GM18867 (cell line): ENCODE data around the gene ZNF664.

Experiments used
- ATAC-seq: cut with Tn5 transposase; IDR thresholded peaks from one replicate; pipeline ENCODE4 v1.9.1; 2021; ENCODE audit warnings: mild to moderate bottlenecking, moderate library complexity; ENCODE audit not compliant: unreplicated experiment

The ZNF664 gene

DNA sequence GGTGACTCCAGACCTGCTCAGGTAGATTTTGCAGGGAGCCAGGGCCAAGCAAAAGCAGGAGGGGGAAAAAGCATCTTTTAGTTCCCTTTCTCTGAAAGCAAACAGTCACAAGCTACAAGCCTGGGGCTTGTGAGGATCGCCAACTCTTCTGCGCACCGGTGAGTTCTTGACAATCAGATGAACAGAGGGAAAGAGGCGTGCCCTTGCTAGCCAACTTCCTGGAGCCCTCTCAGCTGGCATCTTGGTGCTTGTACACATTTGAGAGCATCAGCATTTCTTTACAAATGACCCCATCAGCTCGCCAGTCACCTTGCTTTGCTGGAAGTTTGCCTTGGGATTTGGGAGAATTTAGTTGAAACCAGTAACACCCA is 55.5 kb downstream of the ZNF664 start:
- no peak for ATAC-seq

DNA sequence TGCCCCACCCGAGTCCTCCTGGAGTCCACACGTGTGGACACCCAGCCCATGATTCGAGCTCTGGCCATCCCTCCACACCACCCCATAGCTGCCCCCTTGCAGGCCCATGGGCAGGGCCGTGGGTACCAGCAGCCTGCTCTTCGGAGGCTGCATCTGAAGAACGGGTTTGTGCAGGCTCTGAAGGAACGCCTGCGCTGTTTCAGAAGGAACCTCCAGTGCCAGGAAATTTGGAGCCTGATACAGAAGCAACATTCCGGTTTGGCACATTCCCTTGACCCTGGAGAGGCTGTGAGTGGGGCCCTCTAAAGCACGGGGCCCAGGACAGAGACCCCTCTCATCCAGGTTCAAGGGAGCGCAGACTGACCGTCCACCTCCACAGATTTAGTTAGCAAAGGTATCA is 57.0 kb downstream of the ZNF664 start:
- ATAC-seq = no peak

DNA sequence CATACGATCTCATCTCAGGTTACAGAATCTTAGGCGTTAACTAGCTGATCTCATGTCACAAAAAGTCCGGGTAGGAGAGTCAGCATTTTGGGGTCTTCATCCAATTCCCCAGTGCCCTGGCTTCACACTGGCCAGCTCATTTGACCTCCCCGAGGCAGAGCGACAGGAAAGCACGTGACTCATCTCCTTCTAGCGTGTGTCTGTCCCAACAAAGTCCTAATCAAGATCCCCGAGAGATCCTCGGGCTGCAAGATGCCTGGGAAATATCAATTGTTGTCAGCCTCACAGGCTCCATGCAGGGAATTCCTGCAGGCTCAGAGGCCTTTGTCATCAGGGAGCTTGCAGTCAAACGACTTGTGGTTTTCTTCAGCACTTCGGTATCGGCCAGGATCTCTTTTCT is 57.5 kb downstream of the ZNF664 start:
- no peak for ATAC-seq

DNA sequence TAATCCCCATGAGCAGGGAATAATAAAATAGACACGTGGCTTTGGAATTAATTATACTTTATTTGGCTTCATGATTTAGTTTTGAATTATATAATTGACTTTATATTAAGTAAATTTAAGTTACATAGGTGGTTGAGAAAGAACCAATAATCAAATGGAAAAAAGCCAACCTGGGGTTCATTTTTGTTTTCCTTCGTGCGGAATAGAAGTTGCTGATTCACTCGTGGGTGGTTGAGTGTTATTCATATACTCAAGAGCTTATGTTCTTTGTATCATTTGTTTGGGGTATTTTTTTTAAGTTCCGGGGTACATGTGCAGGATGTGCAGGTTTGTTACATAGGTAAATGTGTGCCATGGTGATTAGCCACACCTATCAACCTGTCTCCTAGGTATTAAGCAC is 58.0 kb downstream of the ZNF664 start:
- ATAC-seq = no peak

DNA sequence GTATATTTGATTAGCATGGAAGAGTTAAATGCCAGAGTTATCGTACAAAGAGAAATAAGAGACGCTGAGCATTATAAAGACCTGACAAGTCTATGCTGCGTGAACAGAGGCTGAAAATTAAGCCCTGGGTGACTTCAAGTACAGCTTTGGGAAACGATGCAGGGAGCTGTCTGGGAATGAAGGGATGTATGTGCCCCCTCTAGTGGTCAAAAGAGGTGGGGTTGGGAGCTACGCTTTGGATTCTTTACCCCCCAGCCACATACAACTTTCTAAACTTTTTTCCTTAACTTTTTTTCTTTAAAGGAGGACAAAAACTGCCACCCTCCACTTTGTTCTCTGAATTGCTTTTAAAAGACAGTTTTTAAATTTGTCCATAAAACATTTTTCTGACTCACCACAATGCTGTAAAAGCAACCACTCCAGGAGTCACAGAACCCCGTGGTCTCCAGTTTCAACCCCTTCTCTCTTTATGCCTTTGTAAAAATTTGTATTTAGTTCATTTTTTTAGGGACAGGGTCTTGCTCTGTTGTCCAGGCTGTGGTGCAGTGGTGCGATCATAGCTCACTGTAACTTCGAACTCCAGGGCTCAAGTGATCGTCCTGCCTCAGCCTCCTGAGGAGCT is 59.4 kb downstream of the ZNF664 start:
- no peak for ATAC-seq

DNA sequence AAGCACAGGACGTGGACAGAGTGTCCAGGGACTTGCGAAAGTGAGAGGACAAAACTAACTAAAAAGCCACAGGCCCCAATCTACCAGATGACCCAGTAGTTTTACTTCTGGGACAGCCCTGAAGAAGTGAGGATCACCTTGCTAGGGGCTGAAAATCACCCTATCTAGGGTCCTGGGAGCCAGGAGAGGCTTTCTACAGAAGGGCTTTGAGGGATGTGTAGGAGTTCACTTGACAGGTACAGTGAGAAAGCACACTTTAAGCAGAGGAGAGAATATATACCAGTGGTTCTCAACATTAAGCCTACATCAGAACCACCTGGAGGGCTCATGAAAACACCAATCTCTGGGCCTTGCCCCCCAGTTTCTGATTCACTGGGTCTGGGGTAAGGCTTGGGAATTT is 60.8 kb downstream of the ZNF664 start:
- no peak for ATAC-seq

DNA sequence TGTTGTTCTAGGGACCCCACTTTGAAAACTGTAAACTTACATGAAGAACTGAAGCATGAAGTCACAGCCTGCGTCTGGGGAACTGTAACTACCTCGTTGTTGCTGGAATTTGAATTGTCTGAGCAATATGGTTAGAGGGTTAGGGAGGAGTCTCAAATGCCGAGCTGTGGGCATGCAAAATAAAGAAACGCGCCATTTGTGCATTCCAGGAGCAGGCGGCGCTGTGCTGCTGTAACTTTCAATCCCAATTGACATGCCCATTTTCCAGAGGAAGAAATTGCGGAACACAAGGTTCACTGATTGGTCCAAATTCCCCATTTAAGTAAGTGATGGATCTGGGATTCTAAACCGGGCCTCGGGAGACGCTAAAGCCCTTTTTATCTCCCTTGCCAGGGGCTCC is 61.3 kb downstream of the ZNF664 start:
- no peak for ATAC-seq

DNA sequence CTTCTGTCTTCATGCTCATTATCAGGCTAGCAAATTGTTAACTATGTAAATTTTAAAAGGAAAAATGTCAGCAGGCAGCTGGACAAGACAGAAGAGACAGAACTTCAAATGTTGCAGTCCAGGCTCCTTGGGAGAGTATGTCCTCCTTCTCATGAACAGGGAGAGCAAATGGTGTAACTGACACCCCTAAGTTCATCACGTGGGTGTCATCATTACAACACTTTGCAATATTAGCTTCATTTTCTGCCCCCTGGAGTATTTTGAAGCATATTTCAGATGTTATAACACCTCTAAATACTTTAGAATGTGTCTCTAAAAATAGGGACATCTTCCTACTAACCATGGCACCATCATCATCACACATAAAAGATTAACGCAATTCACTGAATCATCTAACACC is 62.1 kb downstream of the ZNF664 start:
- ATAC-seq = no peak

DNA sequence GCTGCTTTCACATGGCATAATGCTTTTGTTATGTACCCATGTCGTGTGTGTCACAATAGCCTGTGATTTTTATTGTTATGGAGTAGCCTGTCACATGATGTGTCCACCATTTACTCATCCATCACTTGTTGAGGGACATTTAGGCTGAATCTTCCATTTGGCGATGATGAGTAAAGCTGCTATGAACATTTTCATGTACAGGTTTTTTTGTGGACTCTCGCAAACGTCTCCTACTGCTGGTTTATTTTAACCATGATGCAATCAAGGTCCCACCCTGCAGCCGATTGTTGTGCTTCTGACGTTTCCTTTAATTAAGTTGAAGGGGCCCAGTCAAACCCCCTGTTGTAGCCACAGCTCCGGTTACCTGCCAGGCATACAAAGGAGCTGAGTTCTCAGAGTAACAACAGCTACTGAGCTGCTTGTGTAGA is 63.2 kb downstream of the ZNF664 start:
- no peak for ATAC-seq

DNA sequence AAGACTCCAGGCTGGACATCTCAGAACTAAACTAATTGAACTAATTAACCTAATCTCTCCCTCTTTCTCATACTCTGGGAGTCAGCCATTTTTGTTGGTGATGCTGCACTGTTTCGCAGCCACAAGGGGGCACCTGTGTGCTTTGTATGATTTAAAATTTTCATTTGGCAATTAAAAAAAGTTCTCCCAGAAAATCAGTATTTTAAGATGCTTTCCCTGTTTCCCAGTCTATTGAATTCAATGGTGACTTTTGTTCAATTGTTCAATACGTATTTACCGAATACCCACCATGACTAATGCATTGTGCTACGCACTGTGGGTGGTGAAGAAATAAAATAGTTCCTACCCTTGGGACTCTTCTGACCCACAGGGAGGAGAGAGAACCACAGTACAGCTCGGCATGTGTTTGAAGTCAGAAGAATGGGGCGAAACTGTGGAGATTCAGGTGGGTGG is 63.7 kb downstream of the ZNF664 start:
- ATAC-seq = no peak

DNA sequence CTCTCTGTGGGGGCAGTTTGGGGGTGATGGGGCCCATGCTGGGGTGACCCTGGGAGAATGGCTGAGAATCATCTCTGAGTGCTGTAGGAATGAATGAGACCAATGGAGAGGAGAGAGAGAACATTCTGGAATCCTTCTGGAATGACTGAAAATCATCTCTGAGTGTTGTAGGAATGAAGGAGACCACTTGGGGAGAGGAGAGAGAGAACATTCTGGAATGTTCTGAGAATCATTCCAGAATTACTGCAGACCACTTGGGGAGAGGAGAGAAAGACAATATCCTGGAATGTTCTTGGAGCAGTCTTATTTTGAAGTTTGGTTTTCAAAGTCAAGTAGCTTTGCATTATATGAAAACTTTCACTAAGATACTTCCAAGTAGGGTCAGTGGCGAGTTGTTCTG is 64.3 kb downstream of the ZNF664 start:
- no peak for ATAC-seq

DNA sequence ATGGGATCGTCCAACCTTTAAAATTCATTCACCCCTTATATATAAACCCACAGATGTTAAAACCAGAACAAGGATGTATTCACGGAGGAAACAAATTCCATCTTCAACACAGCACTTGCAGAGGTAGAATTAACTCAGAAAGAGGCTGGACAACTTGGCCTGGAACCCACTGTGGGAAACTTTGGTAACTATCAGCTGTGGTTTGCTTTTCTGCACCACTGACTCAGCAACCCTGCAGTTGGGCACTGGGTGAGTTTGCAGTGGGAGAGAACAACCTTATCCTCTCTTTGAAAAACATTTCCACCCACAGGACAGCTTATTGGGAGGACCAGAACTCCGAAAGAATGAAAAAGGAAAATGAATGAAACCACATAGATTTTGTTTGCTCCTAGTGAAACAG is 66.3 kb downstream of the ZNF664 start:
- ATAC-seq = no peak

DNA sequence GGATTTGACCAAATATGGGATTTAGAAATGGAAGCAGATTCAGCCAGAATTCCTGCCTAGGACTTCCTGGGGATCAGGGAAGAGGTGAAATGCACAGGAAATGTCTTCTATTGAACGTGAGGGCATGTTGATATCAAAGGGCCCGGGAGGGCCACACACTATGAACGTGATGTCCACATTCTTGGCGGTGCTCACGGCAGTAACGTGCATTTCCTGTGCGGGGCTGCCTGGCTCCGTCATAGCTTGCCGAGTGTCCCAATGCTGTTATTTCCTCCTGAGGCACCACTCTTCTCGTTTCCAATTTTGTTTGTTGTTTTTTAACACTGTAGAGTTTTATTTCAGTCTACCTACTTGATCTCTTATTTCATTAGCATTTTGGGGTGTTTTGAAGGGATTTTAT is 67.3 kb downstream of the ZNF664 start:
- no peak for ATAC-seq

DNA sequence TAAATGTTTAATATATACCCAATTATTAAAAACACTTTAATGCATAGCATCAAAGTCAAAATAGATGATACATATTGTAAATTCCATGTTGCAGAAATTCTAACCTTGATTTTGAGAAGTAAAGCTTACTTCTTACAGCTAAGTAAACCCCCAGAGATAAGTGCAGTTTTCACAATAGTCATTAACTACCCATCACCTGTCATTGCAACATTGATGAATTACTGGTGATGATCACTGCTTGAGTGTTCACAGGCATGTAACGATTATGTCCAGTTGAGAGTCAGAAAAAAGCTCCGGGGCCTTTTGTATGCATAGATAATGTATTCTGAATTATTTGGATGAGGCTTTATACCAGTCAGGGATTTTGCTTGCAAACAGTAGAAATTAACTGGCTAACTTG is 67.7 kb downstream of the ZNF664 start:
- no peak for ATAC-seq

DNA sequence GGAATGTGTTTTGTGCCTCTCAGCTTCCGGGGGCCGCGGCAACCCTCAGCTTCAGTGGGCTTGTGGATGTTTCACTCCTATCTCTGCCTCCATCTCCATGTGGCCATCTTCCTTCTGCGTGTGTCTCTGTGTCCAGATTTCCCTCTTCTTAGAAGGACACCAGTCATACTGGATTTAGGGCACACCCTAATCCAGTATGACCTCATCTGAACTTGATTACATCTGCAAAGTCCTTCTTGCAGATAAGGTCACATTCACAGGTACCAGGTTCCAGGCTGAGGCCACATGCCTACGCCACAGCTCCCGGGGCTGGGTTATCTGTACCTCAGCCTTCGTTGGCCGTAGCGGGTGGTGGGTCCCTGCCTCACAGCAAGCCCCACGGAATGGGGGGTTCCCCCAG is 68.9 kb downstream of the ZNF664 start:
- ATAC-seq = no peak

DNA sequence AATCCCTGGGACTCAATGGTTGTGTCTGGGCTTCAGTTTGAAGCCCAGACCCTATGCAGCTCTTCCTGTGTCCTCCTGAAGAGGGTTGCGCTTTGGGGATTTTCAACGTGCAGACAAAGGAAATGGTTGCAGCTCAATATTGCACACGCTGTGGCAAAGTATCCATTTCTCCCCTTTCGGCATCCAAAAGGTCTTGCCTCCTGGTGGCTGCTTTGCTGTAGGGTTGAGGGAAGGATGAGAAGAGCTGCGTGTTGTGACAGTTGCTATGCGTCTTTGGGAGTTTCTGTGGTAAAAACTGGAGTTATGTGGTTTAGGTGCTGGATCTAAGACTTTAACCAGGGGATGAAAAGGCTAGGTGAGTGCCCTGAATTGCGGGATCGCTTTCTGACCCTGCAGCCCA is 71.0 kb downstream of the ZNF664 start:
- ATAC-seq = no peak

DNA sequence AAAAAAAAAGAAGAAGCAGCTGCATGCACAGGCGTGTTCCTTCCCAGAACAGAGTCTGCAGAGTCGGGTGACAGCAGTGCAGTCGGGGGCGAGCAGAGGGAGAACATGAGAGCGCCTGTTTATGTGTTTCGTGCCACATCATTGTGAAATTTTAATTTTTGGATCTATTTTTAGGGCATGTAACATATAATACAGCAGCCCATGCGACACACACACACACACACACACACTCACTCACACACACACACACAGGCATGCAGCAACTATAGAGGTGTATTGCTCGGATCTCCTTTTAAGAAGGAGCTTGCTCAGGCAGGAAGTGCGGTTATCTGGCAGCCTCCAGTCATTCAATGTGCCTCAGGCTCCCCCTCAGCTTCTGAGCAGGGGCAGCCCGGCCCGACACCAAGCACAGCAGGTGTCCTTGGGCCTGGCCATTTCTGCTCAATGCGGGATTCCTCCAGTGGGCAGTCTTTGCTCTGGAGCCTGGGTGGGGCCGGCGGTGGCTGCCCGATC is 71.8 kb downstream of the ZNF664 start:
- ATAC-seq = no peak

DNA sequence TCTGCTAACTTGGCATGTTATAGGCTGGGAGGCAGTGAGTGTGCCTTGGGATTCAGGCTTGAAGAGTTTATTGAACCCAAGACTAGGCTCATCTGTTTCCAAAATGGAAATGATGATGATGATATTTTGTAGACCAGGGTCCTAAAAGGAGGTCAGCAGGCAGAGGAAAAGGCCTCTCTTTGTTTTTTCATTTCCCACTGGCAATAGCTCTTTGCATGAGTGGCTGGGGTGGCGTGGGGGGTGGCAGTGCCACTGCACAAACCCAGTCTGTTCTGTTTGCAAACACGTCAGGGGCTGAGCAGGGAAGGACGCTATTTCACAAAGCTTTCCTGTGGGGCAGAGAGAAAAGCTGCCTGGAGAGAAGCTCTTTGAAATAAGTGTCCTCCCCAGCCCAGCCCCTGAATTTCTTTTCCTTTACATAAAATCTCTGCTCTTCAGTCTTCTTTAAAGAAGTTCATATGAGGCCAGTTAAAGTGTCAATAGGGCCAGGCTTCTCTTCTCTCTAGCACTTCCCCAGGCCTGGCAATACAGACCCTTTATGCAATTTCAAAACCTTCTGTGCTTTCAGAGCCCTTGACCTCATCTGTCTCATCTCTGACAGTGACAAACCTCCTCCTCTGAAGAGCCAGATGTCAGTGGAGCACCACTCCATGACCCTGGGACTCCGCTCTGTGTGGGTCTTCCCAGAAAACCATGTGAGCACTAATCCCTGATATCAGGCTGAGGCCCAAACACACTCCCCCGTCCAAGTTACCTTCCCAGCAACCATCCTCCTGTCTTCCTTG is 72.8 kb downstream of the ZNF664 start:
- ATAC-seq = no peak

DNA sequence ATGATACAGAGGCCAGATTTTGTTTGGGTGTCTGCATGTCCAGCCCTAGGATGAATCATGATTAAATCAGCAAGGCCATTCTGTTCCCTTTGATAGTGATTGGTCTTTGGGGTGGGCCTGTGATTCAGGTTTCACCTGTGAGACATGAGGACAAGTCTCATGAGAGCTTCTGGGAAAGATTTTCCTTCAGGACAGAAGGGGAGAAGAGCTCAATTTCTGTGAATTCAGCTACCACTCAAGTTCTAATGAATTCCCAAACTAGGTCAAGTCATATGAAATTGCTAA is 73.4 kb downstream of the ZNF664 start:
- no peak for ATAC-seq

DNA sequence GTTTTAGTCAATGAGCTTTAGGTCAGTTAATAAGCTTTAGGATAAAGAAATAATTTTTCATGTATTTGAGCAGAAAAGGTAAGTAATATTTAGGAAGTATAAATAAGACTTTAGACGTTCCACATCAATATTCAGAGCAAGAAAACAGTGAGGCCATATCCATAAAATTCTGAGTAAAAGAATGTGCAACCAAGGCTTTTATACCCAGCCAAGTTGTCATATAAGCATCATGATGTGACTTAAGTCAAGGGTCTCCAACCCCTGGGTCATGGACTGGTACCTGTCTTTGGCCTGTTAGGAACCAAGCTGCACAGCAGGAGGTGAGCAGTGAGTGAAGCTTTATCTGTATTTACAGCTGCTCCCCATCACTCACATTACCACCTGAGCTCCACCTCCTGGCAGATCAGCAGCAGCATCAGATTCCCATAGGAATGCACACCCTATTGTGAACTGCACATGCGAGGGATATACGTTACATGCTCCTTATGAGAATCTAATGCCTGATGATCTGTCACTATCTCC is 74.1 kb downstream of the ZNF664 start:
- no peak for ATAC-seq

DNA sequence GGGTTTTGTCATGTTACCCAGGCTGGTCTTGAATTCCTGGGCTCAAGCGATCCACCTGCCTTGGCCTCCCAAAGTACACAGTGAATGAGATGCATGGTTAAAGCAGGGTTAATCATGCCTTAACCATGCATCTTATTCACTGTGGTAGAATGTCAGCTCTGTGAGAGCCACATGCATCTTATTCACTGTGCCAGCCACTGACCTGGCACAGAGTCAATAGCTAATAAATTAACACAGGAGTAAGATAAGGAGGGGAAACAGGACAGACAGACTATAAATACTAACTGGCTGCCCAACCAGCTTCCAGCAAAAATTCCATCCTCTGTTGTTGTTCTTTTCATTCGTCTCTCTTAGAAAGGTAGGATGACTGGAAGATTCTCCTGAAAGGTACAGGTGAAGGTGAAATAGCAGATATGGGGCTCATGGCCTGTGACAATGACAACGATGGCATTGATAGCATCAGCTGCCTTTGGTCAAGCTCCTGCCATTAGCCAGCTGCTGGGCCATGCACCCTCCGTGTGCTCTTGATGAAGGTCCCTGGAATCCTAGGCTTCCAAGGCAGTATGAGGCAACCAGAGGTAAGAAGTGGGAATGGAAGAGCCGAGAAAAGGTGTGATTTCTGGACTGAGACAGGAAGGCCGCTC is 76.6 kb downstream of the ZNF664 start:
- ATAC-seq = no peak

DNA sequence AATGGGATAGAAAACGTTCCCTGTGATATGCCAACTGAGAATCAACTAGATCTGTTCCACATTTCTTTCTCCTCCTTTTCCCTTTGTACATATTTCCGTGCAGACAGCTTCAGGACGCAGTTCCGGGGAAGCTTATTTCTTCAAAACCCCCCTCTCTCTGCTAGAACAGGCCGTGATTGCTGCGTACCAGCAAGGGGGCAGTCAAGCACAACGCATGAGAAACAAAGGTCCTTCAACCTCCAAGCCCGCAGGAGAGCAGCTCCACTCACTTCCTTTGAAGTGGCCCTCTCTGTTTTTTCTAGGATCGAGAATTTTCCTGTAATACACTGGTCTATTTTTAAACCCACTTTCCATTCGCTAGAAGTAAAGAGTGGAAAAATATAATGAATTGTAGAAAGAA is 80.8 kb downstream of the ZNF664 start:
- no peak for ATAC-seq
